HEK293 (cell line): ENCODE measurements around the gene FBXO42.

Experiments
- CTCF ChIP-seq: fragments of 450-650 bp; formaldehyde crosslinking; IDR thresholded peaks from 2 replicates; pipeline ENCODE4 v1.5.1; 2016; ENCODE audit warnings: missing biosample characterization, missing genetic modification characterization
- RBAK ChIP-seq: fragments of 450-650 bp; formaldehyde crosslinking; IDR thresholded peaks from 2 replicates; pipeline ENCODE4 v1.5.1; 2016; ENCODE audit warnings: missing biosample characterization, missing genetic modification characterization
- SETDB1 ChIP-seq: IDR thresholded peaks from one replicate; pipeline ENCODE4 v1.6.1; 2017; ENCODE audit warnings: mild to moderate bottlenecking, low read length, moderate library complexity, mixed read lengths; ENCODE audit not compliant: insufficient read length
- ZBTB1 ChIP-seq: fragments of 450-650 bp; formaldehyde crosslinking; IDR thresholded peaks from 2 replicates; pipeline ENCODE4 v1.5.1; 2016; ENCODE audit warnings: missing biosample characterization, missing genetic modification characterization
- ZBTB17 ChIP-seq: fragments of 450-650 bp; formaldehyde crosslinking; IDR thresholded peaks from 2 replicates; pipeline ENCODE4 v1.5.1; 2016; ENCODE audit warnings: missing biosample characterization, missing genetic modification characterization
- ZIC2 ChIP-seq: fragments of 450-650 bp; formaldehyde crosslinking; IDR thresholded peaks from 2 replicates; pipeline ENCODE4 v1.5.1; 2016; ENCODE audit warnings: missing biosample characterization, missing genetic modification characterization
- ZNF112 ChIP-seq: fragments of 450-650 bp; formaldehyde crosslinking; IDR thresholded peaks from 2 replicates; pipeline ENCODE4 v1.5.0; 2017; ENCODE audit warnings: missing biosample characterization, missing genetic modification characterization
- ZNF175 ChIP-seq: fragments of 450-650 bp; formaldehyde crosslinking; IDR thresholded peaks from 2 replicates; pipeline ENCODE4 v1.5.1; 2016; ENCODE audit warnings: missing biosample characterization, missing genetic modification characterization
- ZNF274 ChIP-seq, 2 experiments: fragments of 200-500 bp in 1 of 2; fragments of 450-650 bp in 1 of 2; sonication (Bioruptor generic) in 1 of 2; formaldehyde crosslinking in 1 of 2; IDR thresholded peaks; 2 replicates each; pipeline versions ENCODE4 v1.5.1 to v1.6.1; 2014 to 2016; ENCODE audit warnings: borderline replicate concordance in 1 of 2, inconsistent platforms in 1 of 2, low read length in 1 of 2, missing biosample characterization in 1 of 2, missing genetic modification characterization in 1 of 2
- ZNF362 ChIP-seq: fragments of 450-650 bp; formaldehyde crosslinking; IDR thresholded peaks from 2 replicates; pipeline ENCODE4 v1.5.1; 2016; ENCODE audit warnings: missing biosample characterization, missing genetic modification characterization
- ZNF449 ChIP-seq: fragments of 450-650 bp; formaldehyde crosslinking; IDR thresholded peaks from 2 replicates; pipeline ENCODE4 v1.5.1; 2017; ENCODE audit warnings: missing biosample characterization, mild to moderate bottlenecking, missing genetic modification characterization, moderate library complexity
- ZNF501 ChIP-seq: fragments of 450-650 bp; formaldehyde crosslinking; IDR thresholded peaks from 2 replicates; pipeline ENCODE4 v1.5.1; 2016; ENCODE audit warnings: missing biosample characterization, missing genetic modification characterization
- ZNF830 ChIP-seq: fragments of 450-650 bp; IDR thresholded peaks from 2 replicates; pipeline ENCODE4 v1.5.0; 2018; ENCODE audit warnings: missing biosample characterization, missing genetic modification characterization, low read depth, mild to moderate bottlenecking, moderate library complexity

GRCh38 chr1:16198444-16199156 is 153.7 kb downstream of the FBXO42 start:
- peak; percentile 15; the same call in 1 of the 2 replicates for TF ChIP-seq ZIC2 (tag by site-specific recombination)
- TF ChIP-seq CTCF = no peak
- no peak for TF ChIP-seq ZNF501 (tag by site-specific recombination)
- TF ChIP-seq ZNF362 (tag by site-specific recombination) = no peak
- TF ChIP-seq ZNF112 (tag by site-specific recombination) = no peak
- no peak for TF ChIP-seq ZNF274 (IDR thresholded peaks at IDR 0.05; ENCODE audit: low read length)
- no peak for TF ChIP-seq ZNF274 (tag by site-specific recombination; IDR thresholded peaks at IDR 0.05; ENCODE audit: borderline replicate concordance)
- no peak for TF ChIP-seq ZBTB1 (tag by site-specific recombination)
- no peak for TF ChIP-seq SETDB1
- TF ChIP-seq RBAK (tag by site-specific recombination) = no peak
- no peak for TF ChIP-seq ZBTB17
- TF ChIP-seq ZNF449 (tag by site-specific recombination) = no peak
- TF ChIP-seq ZNF175 (tag by site-specific recombination) = no peak
- TF ChIP-seq ZNF830 (tag by site-specific recombination) = no peak
